PC-3 (cell line): ENCODE data around the gene PHEX. TPM values are rescaled to one million over a fixed set of nuclear protein-coding genes. Genes with fewer than 3 reads are reported as not detected.

Experiments used
- ATAC-seq: fragments of 200-7000 bp; cut with Tn5 transposase; 2 replicates; pipeline ENCODE4 v1.9.1; 2020; ENCODE audit warnings: mild to moderate bottlenecking, moderate library complexity
- BruUV-seq: library from RNA; stranded (reverse); fragments of 400-500 nt; replicated peaks from 2 replicates; lab custom pipeline; 2021; lab: Mats Ljungman, UMichigan
- CTCF ChIA-PET: fragments of 300-600 bp; sonication (Branson Sonifier 250); formaldehyde crosslinking; loops from one replicate; lab custom pipeline; 2022; ENCODE audit warnings: antibody characterized with exemption; lab: Charles Lee
- POLR2A ChIA-PET: fragments of 300-600 bp; sonication (Branson Sonifier 250); formaldehyde crosslinking; loops from one replicate; lab custom pipeline; 2022; ENCODE audit warnings: antibody characterized with exemption; ENCODE audit not compliant: unreplicated experiment; lab: Charles Lee
- DNase-seq: peaks from one replicate; pipeline ENCODE4 v3.0.0-alpha.2; 2015
- H2AFZ ChIP-seq: fragments of 300-600 bp; sonication (generic); 2 replicates; pipeline ENCODE4 v1.6.0; 2016; ENCODE audit warnings: antibody characterized with exemption, low read length
- H3F3A ChIP-seq: fragments of 300-600 bp; sonication (generic); one replicate; pipeline ENCODE4 v1.6.0; 2017; ENCODE audit warnings: antibody characterized with exemption, low read length, control low read depth, mild to moderate bottlenecking; ENCODE audit not compliant: unreplicated experiment
- H3K27ac ChIP-seq: fragments of 300-600 bp; sonication (generic); 2 replicates; pipeline ENCODE4 v1.5.1; 2016; ENCODE audit warnings: mild to moderate bottlenecking, low read length
- H3K27me3 ChIP-seq: fragments of 300-600 bp; sonication (generic); 2 replicates; pipeline ENCODE4 v1.6.1; 2016; ENCODE audit warnings: low read length, mixed read lengths
- H3K36me3 ChIP-seq: fragments of 300-600 bp; sonication (generic); 2 replicates; pipeline ENCODE4 v1.6.1; 2016; ENCODE audit warnings: low read depth, mixed run types, low read length, mixed read lengths
- H3K4me1 ChIP-seq: fragments of 300-600 bp; sonication (generic); 2 replicates; pipeline ENCODE4 v1.5.1; 2016; ENCODE audit warnings: low read length; ENCODE audit not compliant: insufficient read depth
- H3K4me2 ChIP-seq: fragments of 300-600 bp; sonication (generic); 2 replicates; pipeline ENCODE4 v1.6.0; 2016; ENCODE audit warnings: low read length
- H3K4me3 ChIP-seq: fragments of 300-600 bp; sonication (generic); 2 replicates; pipeline ENCODE4 v1.5.1; 2016; ENCODE audit warnings: mild to moderate bottlenecking, low read length, mixed read lengths
- H3K79me2 ChIP-seq: fragments of 300-600 bp; sonication (generic); 2 replicates; pipeline ENCODE4 v1.6.1; 2017; ENCODE audit warnings: low read length, mixed read lengths
- H3K9ac ChIP-seq: fragments of 300-600 bp; sonication (generic); 2 replicates; pipeline ENCODE4 v1.6.0; 2016; ENCODE audit warnings: mild to moderate bottlenecking, low read length
- H3K9me2 ChIP-seq: fragments of 300-600 bp; sonication (generic); replicated peaks from 2 replicates; pipeline ENCODE4 v1.6.1; 2016; ENCODE audit warnings: mixed run types, low read length, mixed read lengths
- H3K9me3 ChIP-seq: fragments of 300-600 bp; sonication (generic); 2 replicates; pipeline ENCODE4 v1.6.1; 2016; ENCODE audit warnings: low read length, mixed read lengths
- H4K20me1 ChIP-seq: fragments of 300-600 bp; sonication (generic); 2 replicates; pipeline ENCODE4 v1.6.1; 2016; ENCODE audit warnings: low read length, mixed read lengths
- CTCF ChIP-seq: fragments of 300-600 bp; sonication (generic); conservative IDR thresholded peaks from 2 replicates; pipeline ENCODE4 v1.5.1; 2017; ENCODE audit warnings: antibody characterized with exemption, low read depth, mild to moderate bottlenecking, low read length
- EZH2 ChIP-seq: fragments of 300-600 bp; sonication (generic); IDR thresholded peaks from one replicate; pipeline ENCODE4 v1.6.1; 2017; ENCODE audit warnings: antibody characterized with exemption, mild to moderate bottlenecking, low read length; ENCODE audit not compliant: unreplicated experiment
- EZH2phosphoT487 ChIP-seq: fragments of 300-600 bp; sonication (generic); IDR thresholded peaks from 2 replicates; pipeline ENCODE4 v1.6.1; 2018; ENCODE audit warnings: mild to moderate bottlenecking, antibody characterized with exemption, low read length, borderline replicate concordance
- intact Hi-C: fragments of 100-400 bp; cut with micrococcal nuclease; formaldehyde crosslinking; loops from 2 replicates; pipeline ENCODE4 v1.9.0; 2023
- total RNA-seq: library from RNA; depleted of rRNA; stranded (reverse); fragments of >200 nt; gene quantifications from 2 replicates; pipeline ENCODE4 v1.2.3, GENCODE V29; 2014

Gene PHEX
- total RNA-seq, 1 experiment from 2014 or later, result 0.62 TPM

DNA sequence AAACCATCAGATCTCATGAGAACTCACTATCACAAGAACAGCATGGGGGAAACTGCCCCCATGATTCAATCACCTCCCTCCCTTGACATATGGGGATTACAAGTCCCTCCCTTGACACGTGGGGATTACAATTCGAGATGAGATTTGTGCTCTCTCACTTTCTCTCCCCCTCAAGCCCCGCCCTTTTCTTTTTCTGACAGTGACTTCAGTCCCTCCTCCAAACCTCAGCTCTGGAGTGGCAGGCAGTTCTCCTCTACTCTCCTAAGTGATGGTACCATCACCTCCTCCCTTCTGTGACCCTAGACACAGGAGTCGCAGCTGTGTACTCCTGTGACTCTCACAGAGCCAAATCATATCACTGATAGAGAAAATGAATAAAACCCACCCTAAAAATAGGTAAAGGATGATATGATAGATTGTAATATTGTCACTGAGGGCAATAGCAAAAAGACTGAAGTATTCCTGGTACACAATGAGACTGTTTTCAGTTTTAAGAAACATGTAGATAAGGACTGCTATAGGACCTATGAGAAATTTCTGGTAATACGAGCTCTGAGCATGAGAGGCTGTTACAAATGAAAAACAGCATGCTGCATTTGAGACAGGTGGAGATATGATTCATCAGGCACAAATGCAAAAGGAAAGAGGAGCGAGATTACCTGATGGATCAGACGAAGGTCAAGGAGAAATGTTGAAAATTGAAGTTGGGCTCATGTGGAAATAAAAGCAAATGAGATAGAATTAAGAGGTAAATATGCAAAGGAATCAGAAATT lies 139.3 kb downstream of the PHEX start:
- Histone ChIP-seq H4K20me1 (no peaks in the 10 kb centered on the region), H3K9ac (no peak overlapping the region), H3K4me3 (no peak overlapping the region), H3K27me3 (no peaks in the 10 kb centered on the region), H3K36me3 (no peaks in the 10 kb centered on the region), H3K79me2 (no peaks in the 10 kb centered on the region), H3F3A (no peaks in the 10 kb centered on the region), H3K9me3 (no peaks in the 10 kb centered on the region), H3K4me2 (no peak overlapping the region), H3K27ac (no peak overlapping the region), H2AFZ (no peak overlapping the region), H3K9me2 (no peaks in the 10 kb centered on the region), H3K4me1 (no peaks in the 10 kb centered on the region; the same call in 1 of the 2 replicates)
- ATAC-seq, result no peak
- ChIA-PET CTCF (no interaction called here), POLR2A (no interaction called here)
- BruUV-seq, result no TSS peak
- TF ChIP-seq EZH2, result no peak
- TF ChIP-seq CTCF, result no peak
- TF ChIP-seq EZH2phosphoT487, result no peak
- intact Hi-C loops, result no loop called here
- peak; percentile 19 for DNase-seq

DNA sequence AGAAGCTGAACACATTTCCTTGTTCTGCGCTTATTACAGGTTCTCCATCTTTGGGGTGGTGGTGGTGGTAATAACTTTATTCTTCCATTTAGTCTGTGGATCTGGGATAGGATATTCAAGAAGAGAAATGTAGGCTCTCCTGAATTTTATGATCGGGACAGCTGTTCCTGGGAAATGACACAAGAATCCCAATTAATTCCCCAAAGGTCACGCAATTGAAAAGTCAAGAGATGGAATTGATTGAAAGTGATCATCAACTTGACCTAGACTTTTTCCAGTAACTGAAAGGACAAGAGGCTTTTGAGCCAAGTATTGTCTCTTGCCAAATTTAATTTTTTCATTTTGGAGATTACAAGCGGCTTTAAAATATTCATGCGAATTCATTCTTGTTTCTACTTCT lies 141.8 kb downstream of the PHEX start:
- H3F3A ChIP-seq, result no peaks in the 10 kb centered on the region
- no TSS peak for BruUV-seq
- H3K79me2 ChIP-seq, result no peaks in the 10 kb centered on the region

More for the DNA sequence above, 141.8 kb downstream of the PHEX start:
- Histone ChIP-seq H2AFZ (no peak overlapping the region), H3K27ac (no peak overlapping the region), H3K9ac (no peak overlapping the region), H3K4me2 (no peak overlapping the region), H3K4me1 (no peaks in the 10 kb centered on the region; the same call in 1 of the 2 replicates), H3K4me3 (no peak overlapping the region), H3K9me3 (no peaks in the 10 kb centered on the region), H3K9me2 (no peaks in the 10 kb centered on the region), H3K36me3 (no peaks in the 10 kb centered on the region), H4K20me1 (no peaks in the 10 kb centered on the region), H3K27me3 (no peaks in the 10 kb centered on the region)
- ATAC-seq (no peak), DNase-seq (no peak)
- no peak for TF ChIP-seq CTCF
- no peak for TF ChIP-seq EZH2phosphoT487
- no peak for TF ChIP-seq EZH2
- intact Hi-C loops, result no loop called here
- ChIA-PET POLR2A (no interaction called here), CTCF (no interaction called here)
